ENCODE results near the gene SLC7A8. TPM values are rescaled to one million over a fixed set of nuclear protein-coding genes. Genes with fewer than 3 reads are reported as not detected.
"Not testable (repeated sequence)": the region's sequence is repeated elsewhere in the genome, so short reads cannot be mapped to it uniquely, and the experiment has no call there.

Gene SLC7A8
- total and polyA plus RNA-seq, 2 of the 4 experiments (the other 2 are of a cell fraction), result 0.31 TPM; not detected in 1

GRCh38 chr14:23196487-23196886, 13.0 kb upstream of the SLC7A8 start:
- H4K91ac ChIP-seq (ENCODE audit: insufficient read depth, low read depth, low read length); in situ Hi-C loops (cut with MboI; ENCODE audit: low sequenced_read_pairs); H4K8ac ChIP-seq (ENCODE audit: low read depth in 2 of 2, low read length in 2 of 2); H3K18ac ChIP-seq (ENCODE audit: low read depth, low read length); intact Hi-C loops (cut with micrococcal nuclease); H2AFZ ChIP-seq (replicated peaks; ENCODE audit: low read length, poor library complexity); H3K36me3 ChIP-seq (ENCODE audit: control insufficient read depth, insufficient read depth, low read length); ATAC-seq (ENCODE audit: low read depth); POLR2A ChIA-PET (ENCODE audit: unreplicated experiment); H3K79me1 ChIP-seq (ENCODE audit: low read depth in 1 of 2, low read length in 2 of 2); H4K5ac ChIP-seq (ENCODE audit: low read depth, low read length); H2AK9ac ChIP-seq (replicated peaks; ENCODE audit: low read depth, low read length, poor library complexity); BruUV-seq (replicated peaks); H2AK5ac ChIP-seq (ENCODE audit: low read depth, low read length); CTCF ChIA-PET; H3K27ac ChIP-seq (ENCODE audit: insufficient read depth, low read length); DNase-seq; H3K4me3 ChIP-seq (ENCODE audit: insufficient read depth, low read depth, low read length); H3K4ac ChIP-seq (ENCODE audit: low read depth, low read length); H3K9me3 ChIP-seq (ENCODE audit: control insufficient read depth, insufficient read depth, low read length); H3K4me2 ChIP-seq (ENCODE audit: low read depth, low read length); H4K20me1 ChIP-seq (ENCODE audit: insufficient read depth, low read length); H2BK120ac ChIP-seq (ENCODE audit: low read depth, low read length); dilution Hi-C loops (cut with HindIII; ENCODE audit: low sequenced_read_pairs, unreplicated experiment); H2BK20ac ChIP-seq (ENCODE audit: low read depth, low read length); H3K9me1 ChIP-seq (ENCODE audit: insufficient read depth, low read length); H3K56ac ChIP-seq (ENCODE audit: extremely low read depth, insufficient read depth, low read length); H3K4me1 ChIP-seq (ENCODE audit: control insufficient read depth, insufficient read depth, low read length); H2BK5ac ChIP-seq (ENCODE audit: low read depth, low read length, poor library complexity, severe bottlenecking); H3K14ac ChIP-seq (replicated peaks; ENCODE audit: low read depth, low read length); H3K9ac ChIP-seq (ENCODE audit: low read depth, low read length); H2BK15ac ChIP-seq (ENCODE audit: low read depth, low read length); H3K23ac ChIP-seq (ENCODE audit: low read depth, low read length): not testable (repeated sequence)
- peaks cover 15% of the 10 kb centered on the region for H3K27me3 ChIP-seq (ENCODE audit: control insufficient read depth, insufficient read depth, low read length)
- WGBS, 2 experiments (ENCODE audit: extremely low coverage in 2 of 2, insufficient read length in 1 of 2), result no CpG with 5 or more reads among the region's 2 CpGs

Measured in IMR-90 (cell line).